K562 (cell line): ENCODE measurements around the gene CNTN5. TPM values are rescaled to one million over a fixed set of nuclear protein-coding genes. Genes with fewer than 3 reads are reported as not detected.

Experiments used
- ATF4 ChIP-seq: fragments of 450-650 bp; formaldehyde crosslinking; IDR thresholded peaks from 2 replicates; pipeline ENCODE4 v1.4.0; 2022; ENCODE audit warnings: mild to moderate bottlenecking, moderate library complexity
- CHD7 ChIP-seq: fragments of 200-600 bp; sonication (generic); IDR thresholded peaks from one replicate; pipeline ENCODE4 v1.6.1; 2012; ENCODE audit warnings: mild to moderate bottlenecking, low read depth, low read length, inconsistent platforms
- RFX7 ChIP-seq: fragments of 250-450 bp; sonication (Bioruptor Pico); IDR thresholded peaks from 2 replicates; pipeline ENCODE4 v1.5.1; 2021; ENCODE audit warnings: mild to moderate bottlenecking
- STAT5A ChIP-seq: IDR thresholded peaks from 2 replicates; pipeline ENCODE4 v1.6.1; 2012; ENCODE audit warnings: low read length, inconsistent platforms, borderline replicate concordance
- U2AF1 ChIP-seq: fragments of 200-400 bp; formaldehyde crosslinking; optimal IDR thresholded peaks from 2 replicates; pipeline ENCODE3; 2017; ENCODE audit warnings: mild to moderate bottlenecking, low read depth, low read length, moderate library complexity
- polyA plus RNA-seq, 8 experiments: library from polyadenylated mRNA; depleted of rRNA in 4 of 8; stranded (reverse) in 5 of 8; unstranded in 3 of 8; fragments of >200 nt; fragmentation: Nextera tagmentation in 2 of 8; fragmentation: Illumina TruSeq in 1 of 8; extraction: Ambion mirVana in 2 of 8; extraction: Trizol in 1 of 8; gene quantifications; 2 replicates each; pipeline versions ENCODE4 v1.2.1 to v1.2.3, GENCODE V29; 2011 to 2014; ENCODE audit warnings: inconsistent platforms in 1 of 8, missing spikeins in 1 of 8
- total RNA-seq, 7 experiments: library from RNA; depleted of rRNA in 6 of 7; stranded (reverse); fragments of >200 nt in 6 of 7; fragmentation: Illumina TruSeq in 2 of 7; extraction: Trizol in 2 of 7; gene quantifications; 2 replicates each; pipeline versions ENCODE4 v1.2.1 to v1.2.3, GENCODE V29; 2011 to 2021; ENCODE audit warnings: low replicate concordance in 1 of 7

The CNTN5 gene
- total and polyA plus RNA-seq, 9 of the 15 experiments (the other 6 are each of a cell fraction or from before 2014, with no cell fraction given) = 0.03 TPM; not detected in 8

- TF ChIP-seq CHD7 = no peak
- no peak for TF ChIP-seq ATF4 (CRISPR knock-in tag)
- TF ChIP-seq RFX7 = no peak
- TF ChIP-seq STAT5A = no peak
- no peak for TF ChIP-seq U2AF1
Measured at GRCh38 chr11:99246199-99246598, 225.4 kb downstream of the CNTN5 start (continued).
